Activated CD8-positive, alpha-beta memory T cell treated with anti-CD3 and anti-CD28 coated beads for 1 hour (primary cell): ENCODE data around the gene ARHGAP5.

ENCODE experiments used
- DNase-seq, 2 donors: peaks; one replicate each; pipeline ENCODE4 v3.0.0-alpha.2; 2020; ENCODE audit warnings: low read depth in 1 of 2; ENCODE audit errors: extremely low read depth in 1 of 2

ARHGAP5 gene

DNA sequence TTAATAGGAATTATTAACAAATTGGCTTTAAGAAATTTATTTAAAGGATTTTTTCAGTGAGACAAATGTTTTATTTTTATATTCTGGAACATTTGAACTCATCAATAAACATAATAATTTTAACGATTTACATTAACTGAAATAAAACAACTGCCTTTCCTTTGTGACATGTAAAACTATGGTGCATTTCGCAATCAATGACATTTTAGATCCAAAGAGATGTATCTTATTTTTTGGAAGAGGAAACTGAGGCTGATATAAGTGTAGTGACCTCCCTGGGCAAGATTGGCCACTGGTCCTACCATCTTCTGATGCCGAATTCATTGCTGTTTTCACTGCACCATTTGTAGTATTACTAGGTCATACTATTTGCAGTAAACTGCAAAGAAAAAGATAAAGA is 128.4 kb downstream of the ARHGAP5 start:
- no peak for DNase-seq

DNA sequence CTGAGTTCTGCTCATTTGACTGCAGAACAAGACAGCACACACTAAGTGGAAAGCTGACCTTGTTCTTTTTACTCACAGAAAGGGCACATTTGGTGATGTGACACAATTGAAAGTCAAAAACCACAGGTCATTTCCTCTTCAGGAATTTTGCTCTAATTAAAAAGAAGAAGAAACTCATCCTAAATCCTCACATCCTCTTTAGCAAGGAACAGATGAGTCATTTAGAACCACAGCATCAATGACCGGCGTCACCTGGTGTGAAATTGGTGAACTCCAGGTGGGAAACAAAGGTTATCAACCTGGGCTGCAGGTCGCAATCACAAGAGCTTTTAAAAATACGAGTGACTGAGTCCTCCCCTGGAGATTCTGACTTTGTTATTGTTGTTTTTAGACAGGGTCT is 128.9 kb downstream of the ARHGAP5 start:
- no peak for DNase-seq

DNA sequence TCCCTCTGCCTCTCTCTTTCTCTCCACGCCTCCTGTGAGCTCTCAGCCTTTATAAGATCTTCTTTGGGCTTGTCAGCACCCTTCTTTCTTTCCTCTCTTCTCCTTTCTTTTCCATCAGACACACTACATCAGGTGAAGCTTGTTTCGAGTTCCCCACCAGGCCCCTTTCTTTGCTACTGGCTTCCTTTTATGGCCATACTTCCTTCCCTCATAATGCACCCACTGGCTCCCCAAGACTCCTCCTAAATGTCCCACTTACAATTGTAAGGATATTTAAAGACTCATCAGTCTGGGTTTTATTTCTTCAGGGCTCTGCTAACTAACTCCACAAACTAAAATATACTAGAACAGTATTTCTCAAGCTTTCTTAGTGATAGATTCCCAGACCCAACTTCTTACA is 129.4 kb downstream of the ARHGAP5 start:
- DNase-seq: no peak

DNA sequence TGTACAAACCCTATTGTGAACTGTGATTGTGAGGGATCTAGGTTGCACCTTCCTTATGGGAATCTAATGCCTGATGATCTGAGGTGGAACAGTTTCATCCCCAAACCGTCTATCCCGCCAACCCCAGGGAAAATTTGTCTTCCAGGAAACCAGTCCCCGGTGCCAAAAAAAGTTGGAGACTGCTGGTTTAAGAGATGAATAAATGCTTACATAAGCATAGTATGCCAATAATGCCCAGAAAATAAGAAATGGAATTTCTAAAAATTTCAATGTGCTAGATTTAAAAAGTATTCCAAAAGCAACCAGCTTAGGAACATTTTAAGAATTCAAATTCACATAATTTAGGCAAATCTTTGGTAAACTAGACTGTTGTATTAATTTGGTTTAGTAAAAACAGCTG is 131.4 kb downstream of the ARHGAP5 start:
- DNase-seq: no peak
